GM21526 (cell line): ENCODE measurements around the gene CDC42SE1.

ENCODE experiments used
- ATAC-seq: cut with Tn5 transposase; IDR thresholded peaks from one replicate; pipeline ENCODE4 v1.9.1; 2021; ENCODE audit warnings: moderate library complexity; ENCODE audit not compliant: unreplicated experiment, low FRiP score

Gene CDC42SE1

GRCh38 chr1:151009674-151010345 lies 49.6 kb downstream of the CDC42SE1 start:
- ATAC-seq = no peak

- no peak for ATAC-seq
These were observed 50.2 kb downstream of the CDC42SE1 start for GRCh38 chr1:151009206-151009587.

GRCh38 chr1:151008244-151009205 lies 50.9 kb downstream of the CDC42SE1 start, which contains the start of gene PRUNE1:
PRUNE1 (plus strand) TSS chr1:151008449; CDS start chr1:151008633, 184 bp downstream.
- peak; percentile 63 for ATAC-seq

- ATAC-seq = no peak
These were observed 51.6 kb downstream of the CDC42SE1 start for GRCh38 chr1:151007853-151008243.

GRCh38 chr1:151006327-151007052 lies 52.9 kb downstream of the CDC42SE1 start, which contains the start of gene MINDY1:
MINDY1 (minus strand) TSS chr1:151006902; CDS start chr1:151002617, 4,285 bp downstream.
- ATAC-seq = no peak

GRCh38 chr1:151005729-151006319 lies 53.6 kb downstream of the CDC42SE1 start:
- no peak for ATAC-seq

GRCh38 chr1:151003180-151003579 lies 56.2 kb downstream of the CDC42SE1 start:
- ATAC-seq = no peak

GRCh38 chr1:151002611-151003010 lies 56.8 kb downstream of the CDC42SE1 start:
- ATAC-seq = no peak

- ATAC-seq = no peak
These were observed 57.4 kb downstream of the CDC42SE1 start for GRCh38 chr1:151002051-151002450.

GRCh38 chr1:151001602-151002001 lies 57.8 kb downstream of the CDC42SE1 start:
- ATAC-seq = no peak
